ENCODE data around the gene MPDZ.

MPDZ gene

DNA sequence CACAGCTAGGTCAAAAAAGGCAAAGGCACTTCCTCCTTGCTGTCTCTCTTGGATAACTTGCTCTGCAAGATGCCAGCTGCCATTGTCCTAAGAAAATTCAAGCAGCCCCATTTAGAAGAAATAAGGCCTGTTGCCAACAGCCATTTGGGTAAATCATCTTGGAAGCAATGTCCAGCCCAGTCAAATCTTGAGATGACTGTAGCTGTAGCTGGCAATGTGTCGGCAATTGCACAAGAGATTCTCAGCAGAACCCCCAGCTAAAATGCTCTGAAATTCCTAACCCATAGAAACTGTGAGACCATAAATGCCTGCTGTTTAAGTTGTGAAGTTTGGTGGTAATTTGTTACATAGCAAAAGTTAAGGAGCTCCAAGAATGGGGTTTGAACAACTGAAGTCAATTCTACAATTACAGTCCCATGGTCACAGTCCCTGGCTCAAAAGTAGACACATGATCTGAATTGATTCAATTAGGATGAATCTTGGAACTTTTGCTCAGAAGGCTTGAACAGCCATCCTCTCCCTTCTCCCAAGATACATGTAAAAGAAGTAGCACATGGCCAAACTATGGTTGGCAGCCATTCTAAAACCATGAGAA is 151.1 kb downstream of the MPDZ start:
- no peak for DNase-seq

DNA sequence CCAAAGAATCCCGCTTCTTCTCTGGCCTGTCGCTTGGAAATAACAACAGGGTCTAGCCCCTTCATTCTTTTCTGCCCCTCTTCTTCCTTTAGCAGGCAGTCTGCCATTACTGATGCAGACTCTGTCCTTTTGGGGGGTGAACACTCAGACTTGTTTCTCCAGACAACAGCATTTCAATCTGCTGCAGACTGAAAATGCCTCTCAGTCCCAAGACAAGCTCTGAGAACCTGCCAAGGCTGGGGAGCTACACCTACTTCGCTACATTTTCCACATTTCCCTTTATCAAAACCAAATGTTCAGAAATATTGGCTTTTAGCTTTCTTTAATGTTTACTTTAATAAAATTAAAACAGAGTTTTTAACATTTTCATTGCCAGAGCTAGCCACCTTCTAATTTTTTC is 152.4 kb downstream of the MPDZ start:
- no peak for DNase-seq

DNA sequence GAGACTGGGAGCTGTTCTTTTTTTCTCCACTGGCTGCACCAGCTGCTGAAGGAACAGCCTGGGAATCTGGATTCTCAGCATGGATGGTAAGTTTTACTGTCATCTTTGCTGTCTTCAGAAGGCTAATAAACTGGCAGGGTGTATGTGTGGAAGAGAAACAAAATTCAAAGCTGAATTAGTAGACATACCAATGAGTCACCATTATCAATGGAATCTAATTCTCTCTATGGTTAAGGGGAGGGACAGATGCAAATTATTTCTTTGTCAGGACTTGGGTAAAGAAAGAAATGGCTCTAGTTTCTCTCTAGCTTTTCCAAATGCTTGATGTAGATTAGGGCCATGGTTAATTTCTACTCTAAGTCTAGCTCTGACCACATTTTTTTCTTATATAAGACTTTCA is 154.2 kb downstream of the MPDZ start:
- DNase-seq, result no peak

DNA sequence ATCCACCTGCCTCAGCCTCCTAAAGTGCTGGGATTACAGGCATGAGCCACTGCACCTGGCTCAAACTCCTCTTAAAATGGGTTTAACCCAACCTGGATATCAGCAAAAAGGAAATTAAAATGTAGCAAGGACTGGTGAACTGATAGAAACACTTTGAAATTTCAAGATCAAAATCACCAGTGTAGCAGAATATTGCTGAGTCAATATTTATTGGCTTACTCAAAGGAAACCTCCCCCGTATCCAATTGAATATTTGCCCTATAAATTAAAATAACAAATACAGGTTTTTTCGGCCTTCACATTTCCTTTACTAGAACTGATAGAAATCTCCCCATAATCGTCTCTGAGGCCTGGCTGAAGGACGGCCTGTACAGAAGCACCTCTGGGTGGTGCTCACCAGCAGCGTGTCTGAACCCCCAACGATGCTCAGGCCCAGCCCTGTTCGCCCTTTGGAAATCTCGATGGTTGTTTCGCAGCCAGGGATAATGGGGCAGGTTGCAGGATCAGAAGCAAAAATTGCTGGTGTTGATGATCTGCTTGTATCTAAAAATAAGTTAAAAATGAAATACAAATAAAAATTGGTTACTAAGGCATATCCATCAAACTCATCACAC is 156.6 kb downstream of the MPDZ start:
- DNase-seq, result no peak

DNA sequence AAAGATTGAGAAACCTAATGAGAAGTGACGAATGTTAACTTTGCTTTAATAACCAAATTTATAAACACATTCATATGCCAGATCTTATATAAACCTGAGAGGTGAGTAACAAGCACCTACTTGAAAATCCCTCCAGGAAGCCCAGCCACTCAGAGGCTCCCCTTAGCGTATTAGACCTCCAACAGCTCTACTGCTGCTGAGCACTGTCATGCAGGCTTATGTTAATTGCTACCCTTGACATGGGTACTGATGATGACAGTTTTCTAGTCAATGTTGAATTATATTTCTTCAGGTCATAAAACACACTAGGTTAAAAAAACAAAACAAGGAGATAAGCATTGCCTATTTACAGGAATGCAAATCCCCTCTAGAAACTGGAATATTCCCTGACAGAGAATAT is 161.2 kb downstream of the MPDZ start:
- DNase-seq, result no peak

DNA sequence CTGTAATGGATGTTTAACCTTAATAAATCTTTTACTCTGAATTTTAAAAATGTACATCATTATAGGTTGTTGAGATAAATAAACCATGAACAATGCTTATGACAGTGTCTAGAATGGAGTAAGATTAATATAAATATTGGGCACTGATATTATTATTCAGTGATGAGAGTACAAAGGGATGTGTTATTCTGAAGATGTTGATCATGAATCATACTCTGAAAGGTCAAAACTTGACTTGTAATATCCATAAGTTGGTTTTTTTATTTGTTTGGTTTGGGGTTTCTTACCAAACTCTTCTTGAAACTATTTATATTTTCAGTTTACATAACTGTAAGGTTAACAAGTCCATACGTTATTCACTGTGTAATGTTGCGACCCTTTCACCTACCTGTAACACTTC is 163.2 kb downstream of the MPDZ start:
- no peak for DNase-seq

DNA sequence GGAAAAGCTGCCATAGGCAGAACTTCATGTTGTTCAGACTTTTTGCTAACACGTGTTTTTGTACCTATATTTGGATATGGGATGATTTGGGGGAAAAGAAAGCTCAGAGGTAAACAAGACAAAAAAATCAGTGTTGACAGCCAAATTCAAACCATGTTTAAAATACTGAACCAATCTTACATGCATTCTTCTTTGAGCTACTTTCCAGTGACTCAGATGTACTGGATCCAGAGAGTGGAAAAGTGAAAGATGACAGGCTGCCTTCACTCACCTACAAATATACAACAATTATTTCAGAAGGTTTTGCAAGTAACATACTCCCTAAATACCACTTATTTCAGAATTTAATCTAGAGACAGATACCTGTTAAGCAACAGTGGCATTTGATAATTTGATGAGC is 165.7 kb downstream of the MPDZ start:
- no peak for DNase-seq

DNA sequence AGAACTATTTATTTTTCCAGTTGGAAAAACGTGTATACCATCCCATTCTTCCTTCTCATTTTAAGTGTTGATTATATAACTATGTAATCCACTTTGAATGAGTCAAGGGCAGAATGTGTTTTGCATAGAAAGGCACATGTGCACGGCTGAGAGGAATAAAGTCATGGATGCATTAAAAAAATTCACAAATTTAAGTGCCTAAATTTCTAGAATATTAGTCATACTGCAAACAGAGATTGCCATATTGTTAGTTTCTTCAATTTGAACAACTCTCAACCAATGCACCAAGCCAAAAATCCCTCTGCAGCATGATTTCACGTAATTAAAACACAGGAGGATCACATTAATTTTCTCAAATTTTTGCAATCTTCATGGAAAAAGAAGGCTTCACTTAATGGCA is 166.3 kb downstream of the MPDZ start:
- no peak for DNase-seq

DNA sequence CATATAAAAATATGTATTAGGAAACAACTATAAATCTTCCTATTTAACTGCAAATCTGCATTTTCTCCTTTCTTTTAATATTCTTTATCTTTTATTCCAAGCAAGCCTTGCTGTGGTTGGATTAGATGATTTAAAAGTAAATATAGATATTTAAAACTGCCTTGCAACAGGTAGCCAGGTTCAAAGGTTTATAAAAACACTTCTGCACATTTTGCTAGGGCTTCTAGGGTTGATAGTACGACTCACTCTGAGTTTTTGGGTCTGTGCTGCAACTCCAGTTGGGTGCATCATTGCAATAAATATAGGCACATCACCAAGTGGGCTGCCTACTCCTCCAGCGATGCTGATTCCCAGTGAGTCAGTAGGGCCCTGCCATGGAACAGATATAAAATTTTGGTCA is 167.7 kb downstream of the MPDZ start:
- no peak for DNase-seq

DNA sequence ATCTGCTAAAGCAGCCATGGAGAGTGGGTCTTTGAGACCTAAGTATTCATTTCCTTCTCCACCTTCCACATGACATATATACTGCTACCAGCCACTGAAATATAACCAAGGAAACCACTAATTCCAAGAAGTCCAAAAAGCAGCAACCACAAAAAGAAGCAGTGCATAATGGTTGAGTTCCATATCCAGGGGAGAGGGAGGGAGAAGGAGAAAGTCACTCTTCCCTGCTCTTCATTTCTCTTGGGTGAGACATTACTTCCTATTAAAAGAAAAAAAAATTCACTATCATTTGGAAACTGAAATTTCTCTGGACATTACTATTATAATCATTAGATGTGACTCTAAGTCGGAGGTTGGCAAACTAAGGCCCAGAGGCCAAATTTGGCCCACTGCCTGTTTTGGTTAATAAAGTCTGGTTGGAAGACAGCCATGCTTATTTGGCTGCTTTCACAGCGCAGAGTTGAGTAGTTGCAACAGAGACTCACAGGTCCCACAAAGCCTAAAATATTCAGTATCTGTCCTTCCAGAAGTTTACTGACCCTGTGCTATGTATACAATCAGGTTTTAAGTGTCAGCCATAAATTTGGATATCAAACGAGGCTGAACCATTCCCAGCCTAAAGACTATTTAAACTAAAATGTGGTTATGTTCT is 168.6 kb downstream of the MPDZ start:
- no peak for DNase-seq

DNA sequence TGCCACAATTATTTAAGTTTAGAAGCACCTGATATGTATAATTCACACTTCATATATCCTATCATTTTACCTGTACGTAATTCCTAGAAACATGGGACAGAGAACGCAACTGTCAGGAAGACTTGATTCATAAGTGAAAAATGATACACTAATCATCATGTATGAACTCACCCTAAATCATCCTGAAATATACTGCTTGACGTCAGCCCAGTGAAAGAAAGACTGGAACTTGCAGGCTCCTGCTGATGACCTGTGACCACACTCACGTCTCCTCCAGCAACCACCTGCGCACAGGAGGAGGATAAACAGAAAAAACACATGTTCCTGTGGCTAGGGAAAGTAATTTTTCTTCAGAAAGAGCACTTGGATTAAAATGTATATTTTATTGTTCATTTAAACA is 169.7 kb downstream of the MPDZ start:
- no peak for DNase-seq

DNA sequence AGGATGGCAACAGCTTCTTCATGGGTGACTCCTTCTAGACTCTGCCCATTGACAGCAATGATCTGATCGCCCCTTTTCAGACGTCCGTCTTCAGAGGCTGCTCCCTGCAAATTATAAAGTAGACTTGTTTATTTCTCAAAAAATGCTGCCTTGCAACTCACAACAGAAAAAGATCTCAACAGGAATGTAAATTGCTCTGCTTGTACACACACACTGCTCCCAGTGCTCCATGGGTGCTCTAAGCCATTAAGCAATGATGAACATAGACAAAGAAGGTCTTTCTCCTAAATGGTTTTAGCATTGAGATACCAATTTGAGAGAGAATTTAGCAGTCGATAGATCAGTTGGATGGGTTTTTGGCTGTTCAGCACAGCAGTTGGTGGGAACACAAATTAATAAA is 172.5 kb downstream of the MPDZ start:
- DNase-seq, result no peak

DNA sequence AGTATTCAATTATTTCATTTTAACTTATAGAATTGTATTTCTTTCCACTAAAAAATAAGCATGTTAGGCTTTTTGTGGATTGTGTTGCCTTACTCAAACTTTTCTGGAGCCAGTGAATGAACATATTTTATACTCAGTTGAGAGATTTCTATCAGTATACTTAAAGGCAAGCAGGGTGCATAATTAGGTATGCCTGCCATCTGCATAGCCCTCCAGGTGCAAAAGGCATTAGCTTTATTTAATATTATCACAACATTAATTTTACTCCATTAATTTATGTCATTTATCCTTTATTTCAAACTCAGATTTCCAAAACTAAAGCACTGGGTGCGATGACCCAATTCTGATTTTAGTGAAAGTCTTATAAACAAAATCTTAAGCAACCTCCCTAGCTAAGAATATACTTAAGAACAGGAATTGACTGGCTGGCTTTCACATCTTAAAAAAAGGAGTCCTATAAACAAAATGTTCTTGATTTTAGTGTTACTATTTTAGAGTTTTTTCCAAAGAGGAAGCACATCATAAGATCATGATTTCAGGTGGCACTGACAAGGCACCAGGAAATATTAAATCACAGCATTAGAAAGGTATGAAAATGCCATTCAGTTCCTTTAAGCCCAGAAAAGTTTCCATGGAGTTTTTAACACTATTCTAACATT is 178.4 kb downstream of the MPDZ start:
- DNase-seq, result no peak

DNA sequence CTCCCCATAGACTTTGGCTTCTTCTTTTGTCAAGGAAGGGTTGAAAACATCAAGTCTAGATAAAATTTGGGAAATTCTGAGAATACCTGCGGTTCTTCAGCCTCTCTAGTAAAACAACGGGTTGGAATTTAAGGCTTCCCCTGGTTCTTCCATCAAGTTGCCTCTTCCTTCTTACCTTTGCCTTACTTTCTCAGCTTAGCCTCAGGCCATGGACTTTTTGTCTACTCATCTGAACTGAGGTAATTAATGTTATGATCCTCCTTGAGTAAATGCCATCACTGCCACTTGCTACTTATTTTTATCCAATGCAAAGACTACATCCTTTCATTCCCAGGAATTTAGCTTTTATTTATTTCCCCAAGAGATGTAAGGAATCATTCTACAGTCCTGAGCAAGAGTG is 184.4 kb downstream of the MPDZ start:
- DNase-seq, result no peak

DNA sequence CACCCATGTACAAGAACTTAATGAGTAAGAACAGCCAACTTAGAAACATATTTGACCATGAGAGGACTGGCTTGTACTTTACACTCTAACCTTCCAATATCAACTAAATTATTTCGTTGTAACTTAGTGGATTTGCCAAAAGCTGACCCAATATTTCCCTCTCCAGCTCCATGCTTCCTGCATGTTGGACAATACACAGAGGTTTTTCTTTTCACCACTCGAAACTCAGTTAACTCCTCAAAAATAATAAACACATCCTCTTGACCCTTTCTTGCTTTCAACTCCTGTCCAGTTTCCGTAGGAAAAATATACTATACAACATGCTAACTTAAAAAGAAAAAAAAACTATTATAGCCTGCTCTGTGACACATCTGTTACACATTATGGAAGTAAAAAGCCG is 188.9 kb downstream of the MPDZ start:
- DNase-seq, result no peak

DNA sequence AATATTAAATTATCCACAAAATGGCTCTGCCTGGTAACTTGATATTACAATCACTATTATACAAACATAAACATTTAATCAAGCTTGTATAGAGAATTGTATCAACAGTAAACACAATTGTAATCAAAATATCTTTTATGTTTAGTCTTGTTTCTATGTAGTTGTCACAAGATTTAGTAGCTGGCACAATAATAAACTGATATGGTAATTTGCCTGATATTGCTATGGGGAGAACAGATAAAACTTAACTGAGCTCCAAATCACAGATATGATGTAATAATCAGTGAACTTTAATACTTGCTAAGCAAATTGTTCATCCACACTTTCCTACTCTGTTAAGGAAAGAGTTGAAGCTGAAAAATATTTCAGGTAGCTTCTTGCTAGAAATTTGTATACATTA is 189.8 kb downstream of the MPDZ start:
- no peak for DNase-seq

DNA sequence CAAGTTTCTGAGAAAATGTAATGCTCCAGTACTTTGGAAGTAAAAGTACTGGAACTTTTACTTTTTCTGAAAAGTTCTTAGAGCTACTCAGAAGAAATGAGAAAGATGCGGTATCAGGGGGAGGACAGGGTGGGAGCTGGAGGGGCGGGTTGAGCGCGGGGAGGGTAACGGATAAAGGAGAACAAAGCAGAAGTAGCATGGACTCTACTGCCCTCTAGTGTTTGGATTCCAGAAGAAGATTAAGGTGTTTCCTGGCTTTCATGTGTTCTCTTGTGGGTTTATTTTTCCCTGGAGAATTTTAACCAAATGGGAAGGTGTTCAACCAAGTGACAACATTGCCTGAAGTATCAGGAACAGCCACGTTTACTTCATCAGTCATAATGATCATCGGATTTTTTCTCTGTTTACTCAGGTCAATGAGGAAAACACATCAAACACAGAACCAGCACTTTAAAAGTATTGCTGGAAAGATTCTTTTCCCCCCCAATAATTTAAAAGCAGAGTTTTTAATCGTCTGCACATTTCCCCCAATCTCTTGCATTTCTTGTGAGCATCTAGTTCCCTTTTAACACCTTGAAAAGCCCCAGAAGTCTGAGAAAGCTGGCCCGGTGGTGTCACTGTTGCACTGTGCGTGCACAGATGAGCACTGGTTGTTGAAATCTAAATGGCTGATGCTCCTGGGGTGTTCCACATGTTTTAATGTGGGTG is 190.6 kb downstream of the MPDZ start:
- no peak for DNase-seq

DNA sequence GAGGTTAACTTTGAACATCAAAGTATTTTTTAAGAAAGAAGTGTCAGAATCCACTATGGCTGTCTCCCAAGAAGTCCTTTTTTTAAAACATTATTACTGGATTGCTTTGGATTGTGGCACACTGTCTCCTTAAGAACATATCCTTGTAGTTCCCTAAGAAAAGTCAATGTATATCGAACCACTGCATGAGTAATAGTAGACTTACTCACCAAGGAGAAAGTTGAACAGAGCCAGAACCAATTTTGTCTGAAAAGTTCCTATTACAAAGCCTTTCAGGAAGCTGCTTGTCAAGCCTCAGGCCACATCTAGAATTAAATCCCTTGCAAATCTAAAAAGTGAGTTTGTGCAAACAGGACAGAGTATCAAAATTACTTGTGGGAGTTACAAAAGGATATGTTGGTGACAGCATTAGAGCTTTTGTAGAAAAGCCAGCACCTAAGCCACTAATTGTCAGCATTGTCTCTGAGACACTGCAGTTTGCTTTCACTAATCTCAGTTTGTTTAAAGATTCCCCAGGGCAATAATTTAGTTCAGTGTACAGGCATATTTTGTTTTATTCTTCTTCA is 195.4 kb downstream of the MPDZ start:
- no peak for DNase-seq

DNA sequence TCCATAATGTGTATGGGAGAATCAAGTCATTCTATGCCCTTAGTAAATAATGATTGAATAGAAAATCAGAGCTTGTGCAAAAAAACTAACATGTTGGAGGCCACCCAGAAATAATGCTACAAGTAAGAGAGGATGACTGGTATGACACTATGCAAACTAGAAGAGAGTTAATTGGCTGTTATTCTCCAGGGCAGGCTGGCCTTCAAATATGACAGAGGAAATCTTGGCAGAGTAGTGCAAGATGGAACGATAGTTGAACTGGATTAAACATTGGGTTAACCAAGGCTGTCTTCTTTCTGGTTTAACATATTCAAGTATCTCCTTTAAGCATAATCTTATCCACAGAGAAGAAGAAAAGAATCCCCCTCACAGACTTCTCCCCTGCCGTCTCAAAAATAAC is 196.1 kb downstream of the MPDZ start:
- DNase-seq, result no peak

DNA sequence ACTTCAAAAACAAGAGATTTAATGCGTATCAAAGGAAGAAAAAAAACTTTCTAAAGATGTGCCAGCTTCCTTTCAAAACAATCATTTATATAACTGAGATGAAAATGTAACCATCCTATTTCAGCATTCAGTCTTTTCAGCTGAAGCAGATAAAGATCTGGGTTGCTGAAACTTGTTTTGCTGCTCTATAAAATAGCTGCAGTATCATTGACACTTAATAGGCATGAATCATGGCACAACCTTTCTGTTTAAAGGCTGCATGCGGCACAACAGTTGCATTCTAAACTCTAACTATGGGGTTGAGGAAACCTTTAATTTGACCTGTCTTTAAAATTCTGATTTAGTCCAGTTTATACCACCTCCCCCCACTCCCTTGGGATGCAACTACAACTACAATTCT is 196.7 kb downstream of the MPDZ start:
- no peak for DNase-seq

DNA sequence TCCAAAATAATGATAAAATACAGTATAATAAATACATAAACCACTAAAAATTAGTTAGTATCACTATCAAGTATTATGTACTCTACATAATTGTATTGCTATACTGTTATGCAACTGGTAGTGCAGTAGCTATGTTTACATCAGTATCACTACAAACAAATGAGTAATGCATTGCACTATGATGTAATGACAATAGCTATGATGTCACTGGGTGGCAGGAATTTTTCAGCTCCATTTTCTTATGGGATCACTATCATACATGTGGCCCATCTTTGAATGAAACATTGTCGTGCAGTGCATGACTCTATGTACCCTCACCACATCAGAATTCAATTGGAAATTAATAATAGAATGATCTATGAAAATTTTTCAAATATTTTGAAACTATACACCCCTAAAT is 201.3 kb downstream of the MPDZ start:
- no peak for DNase-seq

DNA sequence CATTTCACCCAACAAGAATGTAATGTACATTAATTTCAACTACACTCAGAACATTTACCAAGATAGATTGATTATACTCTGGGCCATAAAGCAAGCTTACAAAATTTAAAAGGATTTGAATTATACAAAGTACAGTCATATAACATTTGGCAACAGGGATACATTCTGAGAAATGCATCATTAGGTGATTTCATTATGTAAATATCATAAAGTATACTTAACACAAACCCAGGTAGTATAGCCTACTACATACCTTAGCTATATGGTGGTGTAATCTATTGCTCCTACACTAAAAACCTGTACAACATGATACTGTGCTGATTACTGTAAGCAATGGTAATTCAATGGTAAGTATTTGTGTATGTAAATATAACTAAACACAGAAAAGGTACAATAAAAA is 202.9 kb downstream of the MPDZ start:
- DNase-seq, result no peak

DNA sequence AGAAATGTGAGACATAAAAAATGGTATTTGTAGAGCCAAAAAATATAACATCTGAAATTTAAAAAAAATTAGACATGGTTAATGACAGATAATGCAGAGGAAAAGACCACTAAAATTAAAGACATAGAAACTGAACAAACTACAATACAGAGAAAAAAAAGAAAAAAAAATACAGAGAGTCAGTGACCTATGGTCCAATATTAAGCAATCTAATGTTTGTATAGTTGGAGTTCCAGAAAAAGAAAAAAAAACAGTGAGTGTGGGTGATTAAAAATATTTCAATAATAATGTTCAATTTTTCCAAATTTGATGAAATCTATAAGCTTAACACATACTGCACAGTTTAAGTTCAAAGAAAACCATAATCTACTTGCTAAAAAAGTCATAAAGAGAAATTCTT is 207.6 kb downstream of the MPDZ start:
- DNase-seq, result no peak

Data from effector CD8-positive, alpha-beta T cell (primary cell).